GM12878 (cell line): ENCODE data around the gene SLX9. TPM values are rescaled to one million over a fixed set of nuclear protein-coding genes. Genes with fewer than 3 reads are reported as not detected.

Source experiments
- ATAC-seq: fragments of 200-7000 bp; cut with Tn5 transposase; 3 replicates; pipeline ENCODE4 v1.9.1; 2020; ENCODE audit warnings: mild to moderate bottlenecking, moderate library complexity
- BruUV-seq: library from RNA; stranded (reverse); fragments of 400-500 nt; replicated peaks from 2 replicates; lab custom pipeline; 2021; lab: Mats Ljungman, UMichigan
- CTCF ChIA-PET: fragments of 300-600 bp; sonication (Branson Sonifier 250); formaldehyde crosslinking; extraction: SDS; loops from one replicate; lab custom pipeline; 2021; ENCODE audit warnings: inconsistent platforms; lab: Yijun Ruan, JAX
- POLR2A ChIA-PET: fragments of 350-600 bp; formaldehyde crosslinking; extraction: SDS; loops from one replicate; lab custom pipeline; 2021; ENCODE audit warnings: inconsistent platforms; lab: Charles Lee
- RAD21 ChIA-PET: fragments of 300-600 bp; sonication (Branson Sonifier 250); formaldehyde crosslinking; loops from one replicate; lab custom pipeline; 2023; ENCODE audit warnings: antibody characterized with exemption; ENCODE audit not compliant: unreplicated experiment; lab: Charles Lee
- SMC1A ChIA-PET: fragments of 300-600 bp; sonication (Branson Sonifier 250); formaldehyde crosslinking; loops from one replicate; lab custom pipeline; 2023; ENCODE audit not compliant: unreplicated experiment, uncharacterized antibody; lab: Charles Lee
- DNase-seq: peaks from one replicate; pipeline ENCODE4 v3.0.0-alpha.2; 2011; ENCODE audit warnings: low read depth, low spot score
- FAIRE-seq: peaks from 3 replicates; lab custom pipeline; 2011; peaks lifted over from hg19 to GRCh38; lab: Jason Lieb, UNC
- H2AFZ ChIP-seq: 2 replicates; pipeline ENCODE4 v1.6.0; 2011; ENCODE audit warnings: low read depth, low read length, control low read depth; ENCODE audit not compliant: control insufficient read depth
- H3K27ac ChIP-seq: 2 replicates; pipeline ENCODE4 v1.5.1; 2011; ENCODE audit warnings: control low read depth; ENCODE audit not compliant: control insufficient read depth, insufficient read depth
- H3K27me3 ChIP-seq, 2 experiments: replicated peaks in 1 of 2; 2 replicates each; pipeline versions ENCODE4 v1.6.0 to v1.6.1; 2011; ENCODE audit warnings: low read length in 1 of 2; ENCODE audit not compliant: control insufficient read depth in 2 of 2, insufficient read depth in 2 of 2
- H3K36me3 ChIP-seq, 2 experiments: 2 replicates each; pipeline ENCODE4 v1.5.1; 2011; ENCODE audit warnings: low read length in 1 of 2; ENCODE audit not compliant: control insufficient read depth in 2 of 2, insufficient read depth in 2 of 2
- H3K4me1 ChIP-seq: 2 replicates; pipeline ENCODE4 v1.6.1; 2011; ENCODE audit warnings: mild to moderate bottlenecking, low read length, moderate library complexity, mixed read lengths; ENCODE audit not compliant: control insufficient read depth, insufficient read depth
- H3K4me2 ChIP-seq: 2 replicates; pipeline ENCODE4 v1.6.0; 2011; ENCODE audit warnings: control low read depth; ENCODE audit not compliant: control insufficient read depth, insufficient read depth
- H3K4me3 ChIP-seq: fragments of 200-600 bp; sonication (generic); 2 replicates; pipeline ENCODE4 v1.5.1; 2016
- H3K79me2 ChIP-seq: 2 replicates; pipeline ENCODE4 v1.6.0; 2011; ENCODE audit warnings: low read length; ENCODE audit not compliant: control insufficient read depth, insufficient read depth
- H3K9ac ChIP-seq: 2 replicates; pipeline ENCODE4 v1.8.0; 2011; ENCODE audit warnings: low read length, control low read depth, mixed read lengths; ENCODE audit not compliant: control insufficient read depth, insufficient read depth
- H3K9me3 ChIP-seq: replicated peaks from 3 replicates; pipeline ENCODE4 v1.5.1; 2011; ENCODE audit warnings: mild to moderate bottlenecking, low read length; ENCODE audit not compliant: control insufficient read depth, insufficient read depth
- H4K20me1 ChIP-seq: 2 replicates; pipeline ENCODE4 v1.6.0; 2011; ENCODE audit not compliant: control insufficient read depth, insufficient read depth
- BCL11A ChIP-seq: IDR thresholded peaks from 2 replicates; pipeline ENCODE4 v1.6.1; 2011; ENCODE audit warnings: low read depth, low read length
- CEBPB ChIP-seq, 2 experiments: fragments of 150-350 bp in 1 of 2; IDR thresholded peaks; 2 replicates each; pipeline ENCODE4 v1.6.1; 2012 to 2014; ENCODE audit warnings: low read depth in 2 of 2, low read length in 2 of 2, borderline replicate concordance in 1 of 2, inconsistent platforms in 1 of 2
- EGR1 ChIP-seq, 2 experiments: IDR thresholded peaks; 1 replicate in 1 of 2; 2 replicates in 1 of 2; pipeline ENCODE4 v1.6.1; 2011 to 2012; ENCODE audit warnings: low read depth in 2 of 2, low read length in 2 of 2, borderline replicate concordance in 1 of 2, mild to moderate bottlenecking in 1 of 2, moderate library complexity in 1 of 2
- GABPA ChIP-seq: IDR thresholded peaks from 2 replicates; pipeline ENCODE4 v1.6.1; 2014; ENCODE audit warnings: antibody characterized with exemption, low read depth, mild to moderate bottlenecking, inconsistent platforms
- MEF2A ChIP-seq: IDR thresholded peaks from 2 replicates; pipeline ENCODE4 v1.6.1; 2011; ENCODE audit warnings: low read depth, mild to moderate bottlenecking, low read length, moderate library complexity; ENCODE audit not compliant: insufficient read depth
- MLLT1 ChIP-seq: fragments of 450-650 bp; IDR thresholded peaks from 2 replicates; pipeline ENCODE4 v1.6.1; 2016; ENCODE audit warnings: mild to moderate bottlenecking
- MXI1 ChIP-seq: fragments of 150-350 bp; IDR thresholded peaks from 2 replicates; pipeline ENCODE4 v1.6.1; 2011; ENCODE audit warnings: low read depth, mild to moderate bottlenecking, inconsistent platforms, low read length, improper control_type of control experiment
- MYB ChIP-seq: fragments of 150-350 bp; IDR thresholded peaks from 2 replicates; pipeline ENCODE4 v1.6.1; 2014; ENCODE audit warnings: mild to moderate bottlenecking, low read depth, low read length, borderline replicate concordance
- NFXL1 ChIP-seq: fragments of 450-650 bp; IDR thresholded peaks from 2 replicates; pipeline ENCODE4 v1.6.1; 2017; ENCODE audit warnings: antibody characterized with exemption, mild to moderate bottlenecking, borderline replicate concordance
- PAX5 ChIP-seq: IDR thresholded peaks from 2 replicates; pipeline ENCODE4 v1.6.1; 2011; ENCODE audit warnings: low read depth, low read length, borderline replicate concordance
- POLR2A ChIP-seq: IDR thresholded peaks from 2 replicates; pipeline ENCODE4 v1.6.1; 2011; ENCODE audit warnings: low read depth, mild to moderate bottlenecking, low read length
- RB1 ChIP-seq: fragments of 450-650 bp; formaldehyde crosslinking; IDR thresholded peaks from 2 replicates; pipeline ENCODE4 v1.6.1; 2017; ENCODE audit warnings: mild to moderate bottlenecking, borderline replicate concordance
- RELA ChIP-seq: fragments of 450-650 bp; IDR thresholded peaks from 2 replicates; pipeline ENCODE4 v1.8.0; 2014; ENCODE audit warnings: borderline replicate concordance; ENCODE audit not compliant: partially characterized antibody
- SIX5 ChIP-seq: IDR thresholded peaks from 2 replicates; pipeline ENCODE4 v1.6.1; 2011; ENCODE audit warnings: mild to moderate bottlenecking, low read depth, low read length, moderate library complexity; ENCODE audit not compliant: severe bottlenecking
- SMC3 ChIP-seq: IDR thresholded peaks from 2 replicates; pipeline ENCODE4 v1.6.1; 2011; ENCODE audit warnings: low read length, improper control_type of control experiment, borderline replicate concordance
- STAT1 ChIP-seq: fragments of 450-650 bp; conservative IDR thresholded peaks from 2 replicates; pipeline ENCODE4 v1.6.1; 2014; ENCODE audit warnings: antibody characterized with exemption, mild to moderate bottlenecking
- YBX1 ChIP-seq: fragments of 450-650 bp; IDR thresholded peaks from 2 replicates; pipeline ENCODE4 v1.6.1; 2016; ENCODE audit warnings: antibody characterized with exemption
- WGBS: methylation state at CpG from one replicate; pipeline ENCODE4 v1.1.6; 2016; ENCODE audit warnings: low lambda C conversion rate; ENCODE audit not compliant: insufficient replicate concordance, insufficient coverage; ENCODE audit errors: missing lambda C conversion rate; 5-methylcytosine and 5-hydroxymethylcytosine counted together
- in situ Hi-C: fragments of 300-500 bp; cut with MboI; formaldehyde crosslinking; loops from 9 replicates; pipeline ENCODE4 v1.14.3; 2018; ENCODE audit warnings: mixed read lengths
- intact Hi-C: fragments of 100-400 bp; cut with micrococcal nuclease; formaldehyde crosslinking; loops from one replicate; pipeline ENCODE4 v1.14.2; 2022; ENCODE audit not compliant: unreplicated experiment
- polyA plus RNA-seq, 11 experiments: library from polyadenylated mRNA; depleted of rRNA in 4 of 11; unstranded in 6 of 11; stranded (reverse) in 5 of 11; fragments of >200 nt; fragmentation: Nextera tagmentation in 4 of 11; fragmentation: Illumina TruSeq in 1 of 11; extraction: Ambion mirVana in 4 of 11; extraction: Trizol in 1 of 11; gene quantifications; 1 replicate in 1 of 11; 2 replicates in 10 of 11; pipeline versions ENCODE4 v1.2.1 to v1.2.3, GENCODE V29; 2011 to 2016; ENCODE audit warnings: inconsistent platforms in 2 of 11, missing spikeins in 2 of 11, low read depth in 1 of 11
- total RNA-seq, 4 experiments: library from RNA; depleted of rRNA in 3 of 4; stranded (reverse); fragments of >200 nt in 3 of 4; fragmentation: Illumina TruSeq in 1 of 4; extraction: Trizol in 1 of 4; gene quantifications; 2 replicates each; pipeline versions ENCODE4 v1.2.1 to v1.2.3, GENCODE V29; 2013 to 2021
- TF ChIP-seq, protein P1 (sequence below): IDR thresholded peaks from 2 replicates; pipeline ENCODE4 v1.6.1; 2011; ENCODE audit warnings: mild to moderate bottlenecking, low read depth, low read length, moderate library complexity; ENCODE audit not compliant: insufficient replicate concordance
- TF ChIP-seq, protein P2 (sequence below): fragments of 450-650 bp; IDR thresholded peaks from 2 replicates; pipeline ENCODE4 v1.6.1; 2014; ENCODE audit warnings: mild to moderate bottlenecking

SLX9 gene
- total and polyA plus RNA-seq, 10 of the 15 experiments (the other 5 are each of a cell fraction or from before 2014, with no cell fraction given): 0.69 to 81.3 (median 33.9) TPM

- TF ChIP-seq SIX5 (no peak), MEF2A (no peak), SMC3 (no peak), MXI1 (no peak)
Observed at GRCh38 chr21:44998621-44999427, 59.0 kb downstream of the SLX9 start (continued).

DNA sequence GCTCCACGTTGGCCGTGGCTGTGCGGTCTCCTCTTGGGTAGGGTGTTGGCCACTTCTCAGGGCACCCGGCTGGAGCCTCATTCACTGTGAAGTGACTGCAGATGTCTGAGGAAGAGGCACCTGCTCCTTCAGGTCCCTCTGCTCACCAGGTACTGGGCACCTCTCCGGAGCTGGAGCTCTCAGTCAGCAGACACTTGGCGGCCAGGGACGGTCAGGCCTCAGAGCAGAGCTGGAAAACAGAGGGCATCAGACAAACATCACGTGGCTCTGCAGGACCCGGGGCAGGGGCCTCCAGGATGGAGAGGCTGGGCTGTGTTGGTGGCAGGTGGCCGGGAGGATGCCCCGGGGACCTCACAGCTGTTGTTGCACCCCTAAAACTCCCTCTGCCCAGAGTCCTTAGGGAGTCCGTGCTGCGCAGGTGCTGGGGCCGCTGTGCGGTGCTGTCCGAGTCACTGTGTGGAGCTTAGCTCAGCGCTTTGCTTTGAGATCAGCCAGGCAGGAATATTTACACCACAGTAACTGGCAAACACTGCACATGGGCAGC is 59.7 kb downstream of the SLX9 start:
- ChIA-PET SMC1A (no interaction called here), POLR2A (no interaction called here)
- intact Hi-C loops: no loop called here
- TF ChIP-seq, protein P1, sequence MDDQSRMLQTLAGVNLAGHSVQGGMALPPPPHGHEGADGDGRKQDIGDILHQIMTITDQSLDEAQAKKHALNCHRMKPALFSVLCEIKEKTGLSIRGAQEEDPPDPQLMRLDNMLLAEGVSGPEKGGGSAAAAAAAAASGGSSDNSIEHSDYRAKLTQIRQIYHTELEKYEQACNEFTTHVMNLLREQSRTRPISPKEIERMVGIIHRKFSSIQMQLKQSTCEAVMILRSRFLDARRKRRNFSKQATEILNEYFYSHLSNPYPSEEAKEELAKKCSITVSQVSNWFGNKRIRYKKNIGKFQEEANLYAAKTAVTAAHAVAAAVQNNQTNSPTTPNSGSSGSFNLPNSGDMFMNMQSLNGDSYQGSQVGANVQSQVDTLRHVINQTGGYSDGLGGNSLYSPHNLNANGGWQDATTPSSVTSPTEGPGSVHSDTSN: no peak
- TF ChIP-seq STAT1 (no peak), RELA (no peak), CEBPB (IDR thresholded peaks at IDR 0.05; ENCODE audit: borderline replicate concordance in 1 of 2, low read depth in 2 of 2, low read length in 2 of 2) (no peak), NFXL1 (no peak), RB1 (no peak), MYB (no peak), EGR1 (IDR thresholded peaks at IDR 0.05; ENCODE audit: borderline replicate concordance in 1 of 2, low read depth in 2 of 2, low read length in 2 of 2) (no peak), PAX5 (no peak), MLLT1 (no peak), BCL11A (no peak), GABPA (no peak), YBX1 (no peak), POLR2A (no peak)
- TF ChIP-seq, protein P2, sequence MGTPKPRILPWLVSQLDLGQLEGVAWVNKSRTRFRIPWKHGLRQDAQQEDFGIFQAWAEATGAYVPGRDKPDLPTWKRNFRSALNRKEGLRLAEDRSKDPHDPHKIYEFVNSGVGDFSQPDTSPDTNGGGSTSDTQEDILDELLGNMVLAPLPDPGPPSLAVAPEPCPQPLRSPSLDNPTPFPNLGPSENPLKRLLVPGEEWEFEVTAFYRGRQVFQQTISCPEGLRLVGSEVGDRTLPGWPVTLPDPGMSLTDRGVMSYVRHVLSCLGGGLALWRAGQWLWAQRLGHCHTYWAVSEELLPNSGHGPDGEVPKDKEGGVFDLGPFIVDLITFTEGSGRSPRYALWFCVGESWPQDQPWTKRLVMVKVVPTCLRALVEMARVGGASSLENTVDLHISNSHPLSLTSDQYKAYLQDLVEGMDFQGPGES: no peak

More for the DNA sequence above, 59.7 kb downstream of the SLX9 start:
- in situ Hi-C loops: no loop called here
- 17% methylated on average over 17 of the region's 17 CpGs for WGBS
- H4K20me1 ChIP-seq: no peaks in the 10 kb centered on the region
- RAD21 ChIA-PET: no interaction called here
- peaks cover 3 to 4% of the 10 kb centered on the region in 2 experiments; a peak in 3 of 4 replicates for H3K27me3 ChIP-seq
- no peak overlapping the region for H3K27ac ChIP-seq
- BruUV-seq: no TSS peak
- no peak overlapping the region for H3K9ac ChIP-seq
- no peak for FAIRE-seq
- no peak overlapping the region for H3K4me3 ChIP-seq
- H2AFZ ChIP-seq: no peak overlapping the region
- no peaks in the 10 kb centered on the region for H3K4me1 ChIP-seq
- no peaks in the 10 kb centered on the region for H3K79me2 ChIP-seq
- H3K4me2 ChIP-seq: no peak overlapping the region
- CTCF ChIA-PET: interaction anchor here (1.0 to 1.1 kb wide), 2 partner anchors 139 to 141 kb away, joined by 3 to 4 read pairs; no protein-coding TSS in a partner anchor
- no peak; the same call in 2 of the 3 replicates for ATAC-seq
- H3K36me3 ChIP-seq: no peaks in the 10 kb centered on the region
- no peak for DNase-seq
- no peaks in the 10 kb centered on the region for H3K9me3 ChIP-seq
